ENCODE data around the gene JAKMIP2. TPM values are rescaled to one million over a fixed set of nuclear protein-coding genes. Genes with fewer than 3 reads are reported as not detected.

JAKMIP2 gene
- total and polyA plus RNA-seq, 2 donors (not counting 3 experiments of a cell fraction or from before 2014, with no cell fraction given): not detected

DNA sequence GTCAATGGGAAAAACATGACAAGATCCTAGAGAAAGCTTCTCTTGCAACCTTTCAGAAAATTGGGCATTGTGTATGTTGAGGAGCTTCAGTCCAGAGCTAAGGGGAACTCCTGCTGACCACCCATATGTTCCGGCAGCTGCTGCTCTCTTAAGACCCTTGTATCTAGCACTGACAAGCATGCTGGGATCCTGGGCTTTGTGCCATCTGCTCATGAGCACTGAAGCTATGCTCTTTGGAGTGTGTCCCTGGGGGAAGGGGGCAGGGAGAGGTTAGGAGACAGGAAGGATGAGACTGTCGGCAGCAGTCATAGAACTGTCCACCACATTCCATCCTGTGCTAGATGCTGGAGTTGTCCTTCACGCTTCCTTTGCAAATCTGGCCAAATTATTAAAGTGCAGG is 109.3 kb downstream of the JAKMIP2 start:
- dilution Hi-C loops (cut with MboI; ENCODE audit: extremely low pct_ligation_motif_present, low sequenced_read_pairs) (no loop called here), intact Hi-C loops (cut with micrococcal nuclease) (no loop called here)
- ChIA-PET POLR2A (no interaction called here), CTCF (no interaction called here)
- DNase-seq (ENCODE audit: low read depth, low spot score): no peak
- no peak overlapping the region for H3K27ac ChIP-seq (ENCODE audit: insufficient read depth, low read depth, low read length)
- no TSS peak for BruUV-seq (replicated peaks)
- H3K27me3 ChIP-seq (ENCODE audit: control insufficient read depth in 2 of 2, insufficient read depth in 2 of 2, low read length in 2 of 2): no peaks in the 10 kb centered on the region
- H4K20me1 ChIP-seq (replicated peaks; ENCODE audit: control insufficient read depth, extremely low read depth, insufficient read depth, low read length): no peaks in the 10 kb centered on the region
- H3K4me3 ChIP-seq (replicated peaks in 1 of 3; ENCODE audit: insufficient read depth in 1 of 3, low read depth in 1 of 3, low read length in 3 of 3): no peak overlapping the region
- H3K36me3 ChIP-seq (ENCODE audit: control insufficient read depth in 2 of 2, extremely low read depth in 1 of 2, insufficient read depth in 2 of 2, low read length in 2 of 2): no peaks in the 10 kb centered on the region
- no peaks in the 10 kb centered on the region for H3K4me1 ChIP-seq (ENCODE audit: control insufficient read depth, extremely low read depth, insufficient read depth, low read length)
- no peak for FAIRE-seq
- H3K4me2 ChIP-seq (ENCODE audit: insufficient read depth, low read length): no peak overlapping the region
- H3K9me3 ChIP-seq (replicated peaks; ENCODE audit: control insufficient read depth, insufficient read depth, low read length): no peaks in the 10 kb centered on the region
- H2AFZ ChIP-seq (ENCODE audit: low read depth, low read length): no peak overlapping the region
- H3K79me2 ChIP-seq (ENCODE audit: control insufficient read depth, insufficient read depth, low read length): no peaks in the 10 kb centered on the region
- no peaks in the 10 kb centered on the region for H3K9me1 ChIP-seq (replicated peaks; ENCODE audit: control insufficient read depth, extremely low read depth, insufficient read depth, low read length)
- no peak overlapping the region for H3K9ac ChIP-seq (replicated peaks; ENCODE audit: extremely low read depth, insufficient read depth, low read length)
- no peak for TF ChIP-seq MYC (IDR thresholded peaks at IDR 0.05; ENCODE audit: low read depth, low read length)
- no peak for TF ChIP-seq MAX (IDR thresholded peaks at IDR 0.05; ENCODE audit: insufficient read depth, insufficient read length)
- TF ChIP-seq FOS (IDR thresholded peaks at IDR 0.05; ENCODE audit: borderline replicate concordance, insufficient read depth, low read length): no peak
- no peak for TF ChIP-seq GATA2 (IDR thresholded peaks at IDR 0.05; ENCODE audit: insufficient read depth, insufficient read length, low read depth, low read length)
- no peak for TF ChIP-seq POLR2A (IDR thresholded peaks at IDR 0.05; ENCODE audit: low read depth, low read length)
- TF ChIP-seq JUN (IDR thresholded peaks at IDR 0.05; ENCODE audit: borderline replicate concordance, insufficient read depth, insufficient read length, low read depth): no peak
- no peak for TF ChIP-seq CTCF (IDR thresholded peaks at IDR 0.05; ENCODE audit: extremely low read depth in 1 of 2, insufficient read depth in 1 of 2, low read depth in 1 of 2, low read length in 2 of 2)
